Measurements from ENCODE around the gene NLN. TPM values are rescaled to one million over a fixed set of nuclear protein-coding genes. Genes with fewer than 3 reads are reported as not detected.
A peak's percentile ranks its signal among the peaks of the same experiment; 100 is the strongest.

Gene NLN
- total and polyA plus RNA-seq, 2 experiments from 2014 or later = 16.4 to 24.3 TPM

- DNase-seq (ENCODE audit: low spot score) = no peak
- no peak overlapping the region for H2AFZ ChIP-seq
- H3K9me2 ChIP-seq (replicated peaks; ENCODE audit: insufficient read depth) = no peaks in the 10 kb centered on the region
- 91% methylated on average over 4 of the region's 4 CpGs for WGBS (ENCODE audit: low lambda C conversion rate, missing lambda C conversion rate)
- no peak overlapping the region for H3K4me2 ChIP-seq
- no peaks in the 10 kb centered on the region for H3K9me3 ChIP-seq (ENCODE audit: low read depth)
- peak overlapping the region; percentile 89 for H3K27ac ChIP-seq
- H3K79me2 ChIP-seq = no peaks in the 10 kb centered on the region
- no peaks in the 10 kb centered on the region for H3K27me3 ChIP-seq
- H3K4me1 ChIP-seq (ENCODE audit: insufficient read depth) = peaks cover 35% of the 10 kb centered on the region
- H3K36me3 ChIP-seq (replicated peaks; ENCODE audit: insufficient read depth, low read depth) = no peaks in the 10 kb centered on the region
- H4K20me1 ChIP-seq (ENCODE audit: insufficient read depth, poor library complexity, severe bottlenecking) = no peaks in the 10 kb centered on the region
- TF ChIP-seq CTCF (IDR thresholded peaks at IDR 0.05; ENCODE audit: poor library complexity) (no peak), EZH2 (IDR thresholded peaks at IDR 0.05; ENCODE audit: borderline replicate concordance) (no peak), EZH2phosphoT487 (IDR thresholded peaks at IDR 0.05; ENCODE audit: low read depth, severe bottlenecking, unreplicated experiment) (no peak)
- no peak overlapping the region for H3K4me3 ChIP-seq
These were observed 101.9 kb downstream of the NLN start for GRCh38 chr5:65823845-65824445.

- no peak overlapping the region for H2AFZ ChIP-seq
- no peaks in the 10 kb centered on the region for H3K79me2 ChIP-seq
- H3K9me3 ChIP-seq (ENCODE audit: low read depth) = no peaks in the 10 kb centered on the region
- no peaks in the 10 kb centered on the region for H3K27me3 ChIP-seq
- no peaks in the 10 kb centered on the region for H3K9me2 ChIP-seq (replicated peaks; ENCODE audit: insufficient read depth)
- no peak overlapping the region for H3K4me3 ChIP-seq
- no peaks in the 10 kb centered on the region for H4K20me1 ChIP-seq (ENCODE audit: insufficient read depth, poor library complexity, severe bottlenecking)
- no peak overlapping the region for H3K4me2 ChIP-seq
- no peaks in the 10 kb centered on the region for H3K36me3 ChIP-seq (replicated peaks; ENCODE audit: insufficient read depth, low read depth)
- peaks cover 26% of the 10 kb centered on the region for H3K4me1 ChIP-seq (ENCODE audit: insufficient read depth)
- TF ChIP-seq CTCF (IDR thresholded peaks at IDR 0.05; ENCODE audit: poor library complexity) (no peak), EZH2phosphoT487 (IDR thresholded peaks at IDR 0.05; ENCODE audit: low read depth, severe bottlenecking, unreplicated experiment) (no peak), EZH2 (IDR thresholded peaks at IDR 0.05; ENCODE audit: borderline replicate concordance) (no peak)
- 67% methylated on average over 5 of the region's 5 CpGs for WGBS (ENCODE audit: low lambda C conversion rate, missing lambda C conversion rate)
- H3K27ac ChIP-seq = peak overlapping the region; percentile 89
- DNase-seq (ENCODE audit: low spot score) = peak; percentile 26
These were observed 103.7 kb downstream of the NLN start for GRCh38 chr5:65825408-65826328.

GRCh38 chr5:65828022-65828896, 106.3 kb downstream of the NLN start:
- H3K4me1 ChIP-seq (ENCODE audit: insufficient read depth) = peaks cover 21% of the 10 kb centered on the region
- no peak overlapping the region for H3K4me3 ChIP-seq
- no peaks in the 10 kb centered on the region for H3K79me2 ChIP-seq
- H4K20me1 ChIP-seq (ENCODE audit: insufficient read depth, poor library complexity, severe bottlenecking) = no peaks in the 10 kb centered on the region
- no peaks in the 10 kb centered on the region for H3K9me3 ChIP-seq (ENCODE audit: low read depth)
- peak overlapping the region; percentile 13 for H2AFZ ChIP-seq
- H3K4me2 ChIP-seq = peak overlapping the region; percentile 60
- TF ChIP-seq CTCF (IDR thresholded peaks at IDR 0.05; ENCODE audit: poor library complexity) = no peak
- no peak for TF ChIP-seq EZH2phosphoT487 (IDR thresholded peaks at IDR 0.05; ENCODE audit: low read depth, severe bottlenecking, unreplicated experiment)
- TF ChIP-seq EZH2 (IDR thresholded peaks at IDR 0.05; ENCODE audit: borderline replicate concordance) = no peak
- no peaks in the 10 kb centered on the region for H3K36me3 ChIP-seq (replicated peaks; ENCODE audit: insufficient read depth, low read depth)
- peak overlapping the region; percentile 42 for H3K27ac ChIP-seq
- H3K9me2 ChIP-seq (replicated peaks; ENCODE audit: insufficient read depth) = no peaks in the 10 kb centered on the region
- no peaks in the 10 kb centered on the region for H3K27me3 ChIP-seq
- DNase-seq (ENCODE audit: low spot score) = no peak
- 53% methylated on average over 12 of the region's 12 CpGs for WGBS (ENCODE audit: low lambda C conversion rate, missing lambda C conversion rate)

All from hepatocyte (in vitro differentiated cells).